Psoas muscle (tissue), 8 donors: Measurements from ENCODE around the gene MACROH2A1. TPM values are rescaled to one million over a fixed set of nuclear protein-coding genes. Genes with fewer than 3 reads are reported as not detected.

Experiments used
- ATAC-seq, 4 donors: fragments of 200-7000 bp; cut with Tn5 transposase; one replicate each; pipeline ENCODE4 v1.9.1; 2020; ENCODE audit warnings: moderate library complexity in 3 of 4, mild to moderate bottlenecking in 2 of 4
- DNase-seq, 2 donors: peaks; one replicate each; pipeline ENCODE4 v3.0.0-alpha.2; 2020
- H3K27ac ChIP-seq: fragments of 200-600 bp; one replicate; pipeline ENCODE4 v1.8.0; 2022
- H3K27me3 ChIP-seq, 3 donors: fragments of 200-600 bp in 1 of 3; one replicate each; pipeline versions ENCODE4 v1.6.1 to v1.8.0; 2013 to 2022; ENCODE audit warnings: low read length in 2 of 3, mild to moderate bottlenecking in 2 of 3, moderate library complexity in 1 of 3; ENCODE audit not compliant: insufficient read depth in 3 of 3
- H3K36me3 ChIP-seq, 2 donors: fragments of 200-600 bp in 1 of 2; one replicate each; pipeline versions ENCODE4 v1.6.1 to v1.8.0; 2013 to 2022; ENCODE audit warnings: low read depth in 1 of 2, mild to moderate bottlenecking in 1 of 2, moderate library complexity in 1 of 2; ENCODE audit not compliant: insufficient read depth in 1 of 2
- H3K4me1 ChIP-seq: fragments of 200-600 bp; one replicate; pipeline ENCODE4 v1.8.0; 2022
- H3K4me3 ChIP-seq: fragments of 200-600 bp; one replicate; pipeline ENCODE4 v1.8.0; 2022; ENCODE audit warnings: mild to moderate bottlenecking
- H3K9me3 ChIP-seq: fragments of 200-600 bp; one replicate; pipeline ENCODE4 v1.8.0; 2022
- WGBS, 3 donors: extraction: QIAGEN DNeasy Blood & Tissue Kit; methylation state at CpG; one replicate each; pipeline versions ENCODE4 v1.1.6 to v1.1.7; 2013; 5-methylcytosine and 5-hydroxymethylcytosine counted together
- intact Hi-C, 2 donors: fragments of 100-400 bp; cut with DNase I; formaldehyde crosslinking; loops; one replicate each; pipeline versions ENCODE4 v1.11.0 to v1.14.2; 2022
- polyA plus RNA-seq, 3 donors: library from polyadenylated mRNA; stranded (reverse); fragments of 200-250 nt; gene quantifications; one replicate each; pipeline ENCODE4 v1.2.3, GENCODE V29; 2013
- total RNA-seq, 4 donors: library from RNA; stranded (reverse); fragmentation: NEBNext Ultra II Directional in 2 of 4; extraction: Animal tissue kit (Norgen Biotek cat#: 25700) in 2 of 4; gene quantifications; one replicate each; pipeline versions ENCODE4 v1.2.1 to v1.2.4, GENCODE V29; 2021 to 2023
- TF ChIP-seq, protein P1 (sequence below): fragments of 200-600 bp; IDR thresholded peaks from one replicate; pipeline ENCODE4 v1.8.0; 2022; ENCODE audit warnings: antibody characterized with exemption
- donor health status: healthy with polysubstance abuse.
- donor health status: DM: no; HTN: no; CAD: no; lungs with moderate emphysema.
- donor health status: Bipolar disorder and iron deficiency.
- donor health status: healthy.
- donor health status: DM: yes; HTN: yes; CAD: no.
- donor health status: DM: no; HTN: no; CAD: no.
- donor health status: DM: no; HTN: no; CAD: no.
- donor health status: DM: yes; HTN: yes; CAD: no.

The MACROH2A1 gene
- total and polyA plus RNA-seq, 7 donors = 57.8 to 127 (median 85.7) TPM

GRCh38 chr5:135326296-135327254, 72.5 kb downstream of the MACROH2A1 start:
- H3K9me3 ChIP-seq = no peaks in the 10 kb centered on the region
- H3K27me3 ChIP-seq = no peaks in the 10 kb centered on the region
- no peak for DNase-seq
- H3K4me3 ChIP-seq = no peak overlapping the region
- H3K36me3 ChIP-seq = peaks cover 0 to 2% of the 10 kb centered on the region in 2 donors
- TF ChIP-seq, protein P1, sequence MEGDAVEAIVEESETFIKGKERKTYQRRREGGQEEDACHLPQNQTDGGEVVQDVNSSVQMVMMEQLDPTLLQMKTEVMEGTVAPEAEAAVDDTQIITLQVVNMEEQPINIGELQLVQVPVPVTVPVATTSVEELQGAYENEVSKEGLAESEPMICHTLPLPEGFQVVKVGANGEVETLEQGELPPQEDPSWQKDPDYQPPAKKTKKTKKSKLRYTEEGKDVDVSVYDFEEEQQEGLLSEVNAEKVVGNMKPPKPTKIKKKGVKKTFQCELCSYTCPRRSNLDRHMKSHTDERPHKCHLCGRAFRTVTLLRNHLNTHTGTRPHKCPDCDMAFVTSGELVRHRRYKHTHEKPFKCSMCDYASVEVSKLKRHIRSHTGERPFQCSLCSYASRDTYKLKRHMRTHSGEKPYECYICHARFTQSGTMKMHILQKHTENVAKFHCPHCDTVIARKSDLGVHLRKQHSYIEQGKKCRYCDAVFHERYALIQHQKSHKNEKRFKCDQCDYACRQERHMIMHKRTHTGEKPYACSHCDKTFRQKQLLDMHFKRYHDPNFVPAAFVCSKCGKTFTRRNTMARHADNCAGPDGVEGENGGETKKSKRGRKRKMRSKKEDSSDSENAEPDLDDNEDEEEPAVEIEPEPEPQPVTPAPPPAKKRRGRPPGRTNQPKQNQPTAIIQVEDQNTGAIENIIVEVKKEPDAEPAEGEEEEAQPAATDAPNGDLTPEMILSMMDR = no peak
- ATAC-seq = no peak
- H3K4me1 ChIP-seq = peaks cover 22% of the 10 kb centered on the region
- H3K27ac ChIP-seq = no peak overlapping the region
- 76 to 80% (median 77%) methylated on average over 45 to 48 of the region's 48 CpGs for WGBS, 3 donors
- intact Hi-C loops = no loop called here

- Histone ChIP-seq H3K36me3 (no peaks in the 10 kb centered on the region), H3K4me3 (no peak overlapping the region), H3K4me1 (peaks cover 15% of the 10 kb centered on the region), H3K9me3 (no peaks in the 10 kb centered on the region), H3K27ac (no peak overlapping the region), H3K27me3 (no peaks in the 10 kb centered on the region)
- intact Hi-C loops = no loop called here
- ATAC-seq (no peak), DNase-seq (no peak)
- TF ChIP-seq, protein P1 = no peak
- WGBS, 3 donors = 88 to 93% (median 89%) methylated on average over 17 of the region's 17 CpGs
These were observed 74.0 kb downstream of the MACROH2A1 start for GRCh38 chr5:135324897-135325650.

GRCh38 chr5:135324160-135324559, 74.9 kb downstream of the MACROH2A1 start:
- ATAC-seq (no peak), DNase-seq (no peak)

DNA sequence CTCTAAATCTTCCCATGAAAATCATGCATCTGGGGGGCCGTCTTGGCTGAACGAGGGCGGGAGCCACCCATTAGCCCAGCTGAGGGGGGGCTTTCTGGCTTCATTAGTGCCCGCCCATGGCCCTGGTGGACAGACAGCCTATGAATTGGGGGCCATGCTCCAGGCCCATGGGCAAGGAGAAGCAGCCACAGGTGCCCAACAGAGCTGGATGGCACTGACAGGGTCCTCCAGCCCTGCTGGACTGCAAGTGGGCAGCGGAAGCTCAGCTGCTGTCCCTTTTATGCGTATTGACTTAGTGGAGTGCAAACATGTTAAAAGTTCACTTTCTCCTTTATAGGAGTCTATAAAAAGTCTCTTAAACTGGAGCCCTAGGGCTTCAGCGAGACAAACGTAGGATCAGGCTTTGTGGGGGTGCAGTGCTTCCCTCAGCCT, 75.3 kb downstream of the MACROH2A1 start:
- TF ChIP-seq, protein P1 = no peak
- DNase-seq = no peak
- intact Hi-C loops = no loop called here
- ATAC-seq = no peak
- Histone ChIP-seq H3K36me3 (no peaks in the 10 kb centered on the region), H3K9me3 (no peaks in the 10 kb centered on the region), H3K27ac (no peak overlapping the region), H3K4me1 (peaks cover 10% of the 10 kb centered on the region), H3K27me3 (no peaks in the 10 kb centered on the region), H3K4me3 (no peak overlapping the region)
- WGBS, 3 donors = 92 to 93% (median 93%) methylated on average over 8 of the region's 8 CpGs

More at GRCh38 chr5:135324160-135324559, 74.9 kb downstream of the MACROH2A1 start:
- H3K27me3 ChIP-seq = no peaks in the 10 kb centered on the region
- TF ChIP-seq, protein P1 = no peak
- no peaks in the 10 kb centered on the region for H3K36me3 ChIP-seq
- no peak overlapping the region for H3K27ac ChIP-seq
- no peaks in the 10 kb centered on the region for H3K9me3 ChIP-seq
- no peak overlapping the region for H3K4me3 ChIP-seq
- intact Hi-C loops = no loop called here
- peaks cover 14% of the 10 kb centered on the region for H3K4me1 ChIP-seq
- 84 to 89% (median 87%) methylated on average over 8 of the region's 8 CpGs for WGBS, 3 donors
